ENCODE measurements around the gene KTI12.

KTI12 gene

GRCh38 chr1:52072291-52072690 lies 38.7 kb upstream of the KTI12 start:
- Histone ChIP-seq H2AFZ (ENCODE audit: low read length) (no peak overlapping the region), H3K9me2 (ENCODE audit: low read depth, low read length) (no peaks in the 10 kb centered on the region), H3K9ac (ENCODE audit: low read length) (no peak overlapping the region), H3K27me3 (ENCODE audit: insufficient read depth, low read length) (no peaks in the 10 kb centered on the region), H3K36me3 (ENCODE audit: insufficient read depth, low read length) (peaks cover 49% of the 10 kb centered on the region), H3K4me2 (ENCODE audit: low read length) (no peak overlapping the region), H3K79me2 (ENCODE audit: insufficient read depth, low read length) (peaks cover 11% of the 10 kb centered on the region), H4K20me1 (ENCODE audit: insufficient read depth, low read length) (no peaks in the 10 kb centered on the region), H3K4me1 (ENCODE audit: insufficient read depth, low read length, severe bottlenecking) (no peaks in the 10 kb centered on the region), H3K4me3 (ENCODE audit: low read depth, low read length, poor library complexity, severe bottlenecking) (no peak overlapping the region), H3K27ac (ENCODE audit: low read depth, low read length, poor library complexity, severe bottlenecking) (no peak overlapping the region), H3K9me3 (ENCODE audit: low read length) (no peaks in the 10 kb centered on the region), H3F3A (ENCODE audit: insufficient read depth, low read length) (no peaks in the 10 kb centered on the region)
- TF ChIP-seq CTCF (IDR thresholded peaks at IDR 0.05; ENCODE audit: low read length) (no peak), EZH2 (IDR thresholded peaks at IDR 0.05; ENCODE audit: borderline replicate concordance, low read length) (no peak)

GRCh38 chr1:52070704-52071103 lies 37.1 kb upstream of the KTI12 start:
- Histone ChIP-seq H3K4me2 (ENCODE audit: low read length) (no peak overlapping the region), H3K9me2 (ENCODE audit: low read depth, low read length) (no peaks in the 10 kb centered on the region), H3K36me3 (ENCODE audit: insufficient read depth, low read length) (peaks cover 60% of the 10 kb centered on the region), H3K27me3 (ENCODE audit: insufficient read depth, low read length) (no peaks in the 10 kb centered on the region), H3K4me1 (ENCODE audit: insufficient read depth, low read length, severe bottlenecking) (no peaks in the 10 kb centered on the region), H3K9me3 (ENCODE audit: low read length) (no peaks in the 10 kb centered on the region), H2AFZ (ENCODE audit: low read length) (no peak overlapping the region), H3F3A (ENCODE audit: insufficient read depth, low read length) (no peaks in the 10 kb centered on the region), H4K20me1 (ENCODE audit: insufficient read depth, low read length) (no peaks in the 10 kb centered on the region), H3K9ac (ENCODE audit: low read length) (no peak overlapping the region), H3K4me3 (ENCODE audit: low read depth, low read length, poor library complexity, severe bottlenecking) (no peak overlapping the region), H3K79me2 (ENCODE audit: insufficient read depth, low read length) (peaks cover 11% of the 10 kb centered on the region), H3K27ac (ENCODE audit: low read depth, low read length, poor library complexity, severe bottlenecking) (no peak overlapping the region)
- TF ChIP-seq EZH2 (IDR thresholded peaks at IDR 0.05; ENCODE audit: borderline replicate concordance, low read length) (no peak), CTCF (IDR thresholded peaks at IDR 0.05; ENCODE audit: low read length) (no peak)

GRCh38 chr1:52063192-52063591 lies 29.6 kb upstream of the KTI12 start:
- H3K9me2 ChIP-seq (ENCODE audit: low read depth, low read length), result no peaks in the 10 kb centered on the region
- H3K79me2 ChIP-seq (ENCODE audit: insufficient read depth, low read length), result peaks cover 22% of the 10 kb centered on the region
- no peak overlapping the region for H2AFZ ChIP-seq (ENCODE audit: low read length)
- no peak overlapping the region for H3K4me2 ChIP-seq (ENCODE audit: low read length)
- no peaks in the 10 kb centered on the region for H4K20me1 ChIP-seq (ENCODE audit: insufficient read depth, low read length)
- H3K9ac ChIP-seq (ENCODE audit: low read length), result no peak overlapping the region
- peaks cover 12% of the 10 kb centered on the region for H3K4me1 ChIP-seq (ENCODE audit: insufficient read depth, low read length, severe bottlenecking)
- no peak overlapping the region for H3K4me3 ChIP-seq (ENCODE audit: low read depth, low read length, poor library complexity, severe bottlenecking)
- H3K27me3 ChIP-seq (ENCODE audit: insufficient read depth, low read length), result no peaks in the 10 kb centered on the region
- H3K27ac ChIP-seq (ENCODE audit: low read depth, low read length, poor library complexity, severe bottlenecking), result no peak overlapping the region
- peaks cover 80% of the 10 kb centered on the region for H3K36me3 ChIP-seq (ENCODE audit: insufficient read depth, low read length)
- no peak for TF ChIP-seq CTCF (IDR thresholded peaks at IDR 0.05; ENCODE audit: low read length)
- TF ChIP-seq EZH2 (IDR thresholded peaks at IDR 0.05; ENCODE audit: borderline replicate concordance, low read length), result no peak
- H3F3A ChIP-seq (ENCODE audit: insufficient read depth, low read length), result no peaks in the 10 kb centered on the region
- no peaks in the 10 kb centered on the region for H3K9me3 ChIP-seq (ENCODE audit: low read length)

Measured in OCI-LY1 (cell line).